Measurements from ENCODE around the gene GOT2.

DNA sequence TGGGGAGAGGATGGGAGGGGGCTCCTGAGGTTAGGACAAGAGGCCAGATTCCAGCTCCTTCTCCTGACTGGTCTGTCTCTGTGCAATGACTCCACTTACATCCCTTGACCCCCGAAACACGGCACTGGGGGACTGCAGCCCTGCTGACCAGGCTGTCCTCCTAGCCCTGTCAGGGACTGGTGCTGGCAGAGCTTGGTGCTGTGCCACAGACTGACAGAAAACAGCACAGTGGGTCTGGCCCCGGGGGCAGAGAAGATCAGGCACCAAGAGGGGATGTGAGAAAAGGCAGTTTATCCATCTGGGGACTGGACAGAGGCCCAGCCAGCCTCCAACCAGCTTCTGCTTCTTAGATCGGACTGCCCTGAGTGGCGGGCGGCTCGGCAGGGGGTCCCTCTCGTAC is 68.9 kb downstream of the GOT2 start:
- TF ChIP-seq GTF2F1 (IDR thresholded peaks at IDR 0.05; ENCODE audit: borderline replicate concordance, low read depth, low read length), result no peak
- TF ChIP-seq, protein P1, sequence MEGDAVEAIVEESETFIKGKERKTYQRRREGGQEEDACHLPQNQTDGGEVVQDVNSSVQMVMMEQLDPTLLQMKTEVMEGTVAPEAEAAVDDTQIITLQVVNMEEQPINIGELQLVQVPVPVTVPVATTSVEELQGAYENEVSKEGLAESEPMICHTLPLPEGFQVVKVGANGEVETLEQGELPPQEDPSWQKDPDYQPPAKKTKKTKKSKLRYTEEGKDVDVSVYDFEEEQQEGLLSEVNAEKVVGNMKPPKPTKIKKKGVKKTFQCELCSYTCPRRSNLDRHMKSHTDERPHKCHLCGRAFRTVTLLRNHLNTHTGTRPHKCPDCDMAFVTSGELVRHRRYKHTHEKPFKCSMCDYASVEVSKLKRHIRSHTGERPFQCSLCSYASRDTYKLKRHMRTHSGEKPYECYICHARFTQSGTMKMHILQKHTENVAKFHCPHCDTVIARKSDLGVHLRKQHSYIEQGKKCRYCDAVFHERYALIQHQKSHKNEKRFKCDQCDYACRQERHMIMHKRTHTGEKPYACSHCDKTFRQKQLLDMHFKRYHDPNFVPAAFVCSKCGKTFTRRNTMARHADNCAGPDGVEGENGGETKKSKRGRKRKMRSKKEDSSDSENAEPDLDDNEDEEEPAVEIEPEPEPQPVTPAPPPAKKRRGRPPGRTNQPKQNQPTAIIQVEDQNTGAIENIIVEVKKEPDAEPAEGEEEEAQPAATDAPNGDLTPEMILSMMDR (IDR thresholded peaks at IDR 0.05; ENCODE audit: control extremely low read depth in 1 of 3, insufficient read depth in 1 of 3, low read depth in 1 of 3, low read length in 3 of 3), result no peak
- no peak for TF ChIP-seq EP300 (IDR thresholded peaks at IDR 0.05; ENCODE audit: borderline replicate concordance in 1 of 2, low read depth in 2 of 2, low read length in 2 of 2)
